GM18519 (cell line): Measurements from ENCODE around the gene IFNG-AS1.

Source experiments
- ATAC-seq: cut with Tn5 transposase; IDR thresholded peaks from one replicate; pipeline ENCODE4 v1.9.1; 2021; ENCODE audit warnings: mild to moderate bottlenecking, moderate library complexity; ENCODE audit not compliant: unreplicated experiment, low FRiP score

Gene IFNG-AS1

DNA sequence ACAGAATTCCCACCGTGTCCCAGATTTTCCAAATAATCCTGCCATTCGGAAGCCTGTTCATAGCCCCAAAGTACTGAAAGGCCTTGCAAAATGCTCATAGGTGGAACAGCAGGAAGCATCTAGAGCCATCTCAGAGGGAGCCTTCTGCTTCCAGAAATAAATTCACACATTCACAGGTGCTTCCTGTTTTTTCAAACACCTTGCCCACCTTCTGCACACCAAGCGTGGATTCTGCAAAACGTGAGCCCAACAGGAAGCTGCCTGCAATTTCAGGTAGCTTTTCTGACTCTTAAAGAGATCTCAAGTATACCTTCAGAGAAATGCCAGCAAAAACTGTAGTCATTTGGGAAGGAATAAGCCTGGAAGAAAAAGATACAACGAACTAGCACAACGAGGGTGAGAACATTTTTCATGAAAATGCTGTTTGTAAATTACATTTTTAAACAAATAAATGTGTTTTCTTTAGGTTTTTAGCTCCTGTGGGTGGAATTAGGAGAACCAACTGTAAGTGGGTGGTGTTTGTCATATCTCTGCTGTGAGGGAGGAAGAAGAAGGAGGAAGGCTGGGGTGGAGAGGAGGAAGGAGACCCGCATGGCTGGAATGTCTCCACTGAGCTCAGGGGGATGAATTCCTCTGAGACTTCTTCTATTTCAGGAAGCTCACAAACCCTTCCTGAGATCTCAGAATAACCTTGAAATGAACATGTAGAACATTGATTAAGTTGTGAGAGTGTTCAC is at the start of gene IFNG-AS1:
Gene IFNG-AS1 (plus strand): TSS at position 264 of the 737 bp plus-strand sequence.
- ATAC-seq: no peak

GRCh38 chr12:67939611-67940010 is 49.6 kb upstream of the IFNG-AS1 start:
- ATAC-seq: no peak

DNA sequence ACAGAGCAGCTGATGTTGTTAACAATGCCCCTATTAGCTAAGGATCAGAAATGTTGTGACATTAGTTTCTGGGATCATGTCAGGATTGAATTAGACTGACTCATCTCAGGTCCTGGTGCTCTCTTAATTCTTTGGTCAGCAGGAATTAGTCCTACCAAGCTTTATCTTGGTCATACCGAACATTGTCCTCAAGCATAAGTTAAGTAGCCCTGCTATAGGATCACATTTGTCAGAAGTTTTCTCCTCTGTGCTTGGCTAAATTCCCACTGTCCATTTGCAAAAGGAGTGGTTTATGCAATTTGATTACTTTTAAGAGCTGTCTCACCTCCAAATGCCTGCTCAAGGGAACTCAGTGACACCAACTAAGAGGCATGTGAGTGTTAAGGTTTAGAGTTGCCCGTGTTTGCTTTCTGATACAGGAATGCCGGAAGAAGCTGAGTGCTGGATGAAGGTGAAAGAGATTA is 48.4 kb upstream of the IFNG-AS1 start:
- no peak for ATAC-seq

DNA sequence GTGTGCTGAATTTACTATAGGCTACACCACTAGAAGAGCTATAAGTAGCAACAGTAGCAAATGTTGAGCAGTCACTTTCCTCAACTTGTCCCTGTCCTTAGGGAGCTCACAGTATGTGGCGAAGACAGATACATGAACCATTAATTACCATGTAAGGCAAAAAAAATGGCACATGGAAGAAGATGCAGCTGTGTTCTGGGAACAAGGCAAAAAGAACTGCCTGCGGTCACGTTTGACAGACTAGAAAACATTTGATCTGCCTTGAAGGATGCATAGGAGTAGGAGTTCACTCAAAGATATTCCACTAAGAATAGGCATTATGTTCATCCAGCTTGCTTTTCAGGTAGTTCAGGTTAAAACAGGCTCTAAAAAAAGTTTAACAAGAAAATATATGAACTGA is 46.5 kb upstream of the IFNG-AS1 start:
- no peak for ATAC-seq

DNA sequence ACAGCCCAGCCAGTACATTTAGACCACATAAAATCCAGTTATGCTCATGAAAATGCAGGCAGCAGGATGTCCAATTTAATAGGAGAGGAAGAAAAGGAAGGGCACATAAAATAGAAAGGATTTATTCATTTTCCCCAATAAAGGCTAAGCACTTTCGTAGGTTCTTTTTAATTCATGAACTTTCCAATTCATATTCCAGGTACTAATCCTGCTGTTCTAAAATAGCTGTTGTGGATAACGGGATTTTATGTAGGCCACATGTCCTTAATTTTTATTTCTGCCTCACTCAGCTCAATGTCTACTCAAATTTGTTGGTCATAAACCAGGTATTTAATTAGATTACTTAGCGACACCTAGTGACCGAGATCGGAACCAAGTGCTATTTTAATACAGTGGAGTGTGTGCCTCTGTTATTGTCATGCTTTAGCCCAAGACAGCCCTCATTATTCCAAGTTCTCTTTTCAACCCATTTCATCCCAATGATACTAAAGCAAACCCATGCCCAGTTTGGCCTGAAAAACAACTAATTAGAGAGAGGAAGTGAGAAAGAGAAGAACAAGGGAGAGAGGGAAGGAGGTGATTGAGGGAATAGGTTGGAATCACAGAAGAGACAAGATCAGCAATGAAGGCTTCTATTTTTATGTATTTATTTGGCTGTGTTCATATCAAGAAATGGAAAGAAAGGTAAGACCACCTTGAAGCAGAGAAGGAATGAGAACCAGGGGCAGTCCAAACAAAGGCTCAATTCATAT is 45.9 kb upstream of the IFNG-AS1 start:
- ATAC-seq: peak; percentile 69

DNA sequence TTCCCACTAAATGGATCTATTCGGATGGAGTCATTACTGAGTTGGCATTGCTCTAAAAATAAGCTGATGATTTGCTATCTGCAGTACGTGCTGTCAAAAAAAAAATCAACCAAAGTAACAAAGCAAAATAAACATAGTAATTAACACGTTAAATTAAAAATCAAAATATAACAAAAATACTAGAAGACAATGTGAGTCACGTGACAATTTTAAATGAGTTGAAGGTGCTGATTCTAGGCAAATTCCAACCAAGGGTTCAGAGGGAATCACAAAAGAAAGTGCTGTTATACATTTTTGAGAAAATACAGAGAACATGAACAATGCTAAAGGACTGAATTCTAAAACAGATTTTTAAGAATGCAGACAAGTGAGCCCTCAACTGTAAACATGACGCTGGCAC is 45.2 kb upstream of the IFNG-AS1 start:
- ATAC-seq: no peak

- ATAC-seq: no peak
These were observed 36.5 kb upstream of the IFNG-AS1 start for GRCh38 chr12:67952787-67953186.

DNA sequence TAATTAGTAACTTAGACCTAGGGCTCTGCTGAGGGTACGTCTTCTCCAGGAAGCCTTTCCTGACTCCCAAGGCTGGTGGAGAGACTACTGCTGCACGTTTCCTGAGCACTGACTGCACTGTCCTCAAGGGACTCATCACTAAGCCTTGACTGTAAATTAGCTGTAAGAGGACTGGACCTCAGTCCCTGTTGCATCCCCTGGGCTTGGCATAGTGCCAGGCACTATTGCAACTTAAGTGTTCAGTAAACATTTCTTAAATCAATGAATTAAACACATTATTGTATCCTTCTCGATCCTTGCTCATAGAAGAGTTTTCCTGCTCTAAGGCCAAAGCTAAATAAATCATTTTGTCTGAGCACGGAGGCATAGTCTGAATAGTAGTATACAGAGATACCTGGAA is 31.9 kb upstream of the IFNG-AS1 start:
- ATAC-seq: no peak

GRCh38 chr12:67958187-67958586 is 31.1 kb upstream of the IFNG-AS1 start:
- no peak for ATAC-seq

- ATAC-seq: no peak
These were observed 24.8 kb upstream of the IFNG-AS1 start for GRCh38 chr12:67964456-67964855.

GRCh38 chr12:67966560-67966959 is 22.7 kb upstream of the IFNG-AS1 start:
- no peak for ATAC-seq

DNA sequence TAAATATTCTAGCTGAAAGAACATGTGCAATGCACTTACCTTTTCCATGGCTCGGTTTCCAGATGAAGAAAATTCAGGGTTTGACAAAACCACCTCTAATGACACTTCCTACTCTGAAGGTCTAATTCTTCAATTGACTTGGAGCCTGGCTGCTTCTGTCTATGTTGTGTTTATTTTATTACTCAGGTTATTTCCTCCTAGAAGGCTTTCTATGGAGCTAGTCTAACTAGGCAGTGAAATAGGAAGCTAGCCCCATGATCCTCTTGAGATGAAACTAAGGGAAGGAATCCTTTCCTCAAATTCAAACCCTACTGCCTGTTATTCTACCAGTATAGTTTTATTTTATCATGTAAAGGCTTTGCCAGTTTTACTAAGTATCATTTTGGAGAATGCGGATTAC is 20.9 kb upstream of the IFNG-AS1 start:
- no peak for ATAC-seq

- ATAC-seq: no peak
These were observed 20.5 kb upstream of the IFNG-AS1 start for GRCh38 chr12:67968725-67969124.

- ATAC-seq: no peak
These were observed 20.0 kb upstream of the IFNG-AS1 start for GRCh38 chr12:67969134-67969802.

DNA sequence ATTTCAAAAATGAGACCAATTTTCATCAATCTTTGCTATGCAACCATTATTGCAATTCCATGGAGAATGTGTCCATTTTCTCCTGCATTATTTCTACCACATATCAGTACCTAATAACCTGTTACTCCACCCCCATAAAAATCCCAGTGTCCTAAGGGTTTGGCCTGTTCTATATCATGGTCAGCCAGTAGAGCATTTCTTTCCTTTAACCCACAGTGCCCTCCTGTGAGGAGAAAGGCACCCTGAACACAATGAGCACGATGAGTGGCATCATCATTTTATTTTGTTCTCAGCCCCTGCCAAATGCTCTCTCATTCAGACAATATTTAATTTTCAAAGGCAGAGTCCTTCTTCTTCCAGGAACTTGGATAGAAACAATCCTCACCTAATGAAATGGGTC is 11.6 kb upstream of the IFNG-AS1 start:
- ATAC-seq: no peak

- no peak for ATAC-seq
These were observed 8.9 kb upstream of the IFNG-AS1 start for GRCh38 chr12:67980391-67980790.

DNA sequence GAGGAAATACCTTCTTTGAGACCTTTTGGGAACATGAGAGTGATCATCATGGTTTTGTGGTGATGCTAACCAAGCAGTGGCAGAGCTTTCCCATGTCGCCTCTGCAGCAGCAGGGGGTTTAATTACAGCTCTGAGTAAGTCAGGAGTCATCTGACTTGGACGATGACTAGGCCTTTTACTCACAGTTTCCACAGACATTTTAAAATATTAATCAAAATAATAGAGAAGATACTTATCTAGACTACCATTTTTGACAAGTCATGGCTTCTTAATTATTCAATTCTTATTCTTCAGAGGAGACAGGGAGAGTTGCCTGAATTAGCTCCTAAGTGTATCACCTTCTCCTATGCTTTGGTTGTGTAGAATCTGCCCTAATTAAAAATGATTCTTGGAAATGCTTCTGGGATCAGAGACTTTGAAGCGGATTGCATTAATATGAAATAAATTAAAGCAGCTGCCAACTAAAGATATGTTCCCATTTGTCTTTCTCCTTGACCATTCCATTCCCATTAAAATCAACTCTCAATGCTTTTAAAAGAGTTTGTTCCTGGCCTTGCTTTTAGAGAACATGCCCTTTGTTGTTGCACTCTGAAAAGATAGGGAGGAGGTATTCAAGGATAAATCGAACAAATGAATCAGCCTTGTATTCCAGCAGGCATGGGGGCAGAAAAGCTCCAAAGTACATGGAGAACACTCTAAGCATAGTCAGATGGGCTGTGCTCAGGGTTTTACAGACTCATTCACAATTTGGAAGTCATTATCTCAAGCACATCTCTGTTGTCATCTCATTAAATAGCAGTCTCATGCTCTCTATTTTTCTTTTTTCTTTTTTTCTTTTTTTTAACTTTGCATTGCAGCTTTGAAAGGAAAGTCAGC is 7.7 kb upstream of the IFNG-AS1 start:
- ATAC-seq: no peak

- no peak for ATAC-seq
These were observed 7.1 kb upstream of the IFNG-AS1 start for GRCh38 chr12:67982164-67982563.

DNA sequence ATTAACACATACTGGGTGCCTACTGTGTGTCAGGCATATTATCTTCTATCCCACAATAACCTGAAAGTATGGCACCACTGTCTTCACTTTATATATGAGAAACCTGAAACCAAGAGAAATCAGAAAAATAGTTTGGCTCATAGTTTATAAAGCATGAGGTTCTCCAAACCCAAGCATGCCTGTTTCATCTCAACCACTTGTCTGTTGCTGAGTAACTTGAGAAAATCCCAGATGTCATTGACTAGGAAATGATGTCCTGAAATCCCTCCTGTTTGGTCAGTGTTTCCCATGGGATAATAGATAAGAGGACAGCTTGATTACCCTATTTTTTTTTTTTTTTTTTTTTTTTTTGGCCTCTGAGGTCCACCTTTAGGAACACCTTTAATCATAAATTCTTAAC is 2.6 kb upstream of the IFNG-AS1 start:
- ATAC-seq: no peak

DNA sequence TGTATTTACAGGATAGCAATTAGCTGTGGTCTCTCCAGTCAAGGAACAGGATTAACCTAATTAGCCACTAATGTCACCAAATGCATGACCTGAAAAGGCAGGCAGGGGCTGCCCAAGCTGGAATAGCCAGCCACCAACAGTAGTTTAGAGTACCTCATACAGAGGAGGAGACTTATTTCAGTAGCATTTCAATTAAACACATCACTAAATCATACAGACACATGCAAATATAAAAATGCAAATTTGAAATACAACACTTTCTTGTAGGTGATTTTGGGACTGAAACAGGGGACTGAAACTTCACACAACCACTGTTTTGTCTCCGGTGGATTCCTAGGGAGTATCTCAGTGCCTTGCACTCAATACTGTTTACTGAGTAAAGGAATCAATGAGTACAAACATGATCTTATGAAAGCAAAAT is 636 bp upstream of the IFNG-AS1 start:
- ATAC-seq: peak; percentile 60
